Measurements from ENCODE around the gene AMBN.

The AMBN gene

GRCh38 chr4:70591955-70592582 is at the start of gene AMBN:
Gene AMBN, plus strand, starts transcription at chr4:70592256. Its CDS starts 103 bp downstream, at chr4:70592359.
- H3K4me3 ChIP-seq (ENCODE audit: low read depth, low read length), result no peak within 1 kb of the TSS
- no peak for TF ChIP-seq CTCF (IDR thresholded peaks at IDR 0.05; ENCODE audit: low read depth, low read length, missing control alignments)
- DNase-seq (ENCODE audit: low read depth), result no peak

GRCh38 chr4:70544279-70544868 is 47.7 kb upstream of the AMBN start:
- no peak for DNase-seq (ENCODE audit: low read depth)
- TF ChIP-seq CTCF (IDR thresholded peaks at IDR 0.05; ENCODE audit: low read depth, low read length, missing control alignments), result peak; percentile 65
- no peak overlapping the region for H3K4me3 ChIP-seq (ENCODE audit: low read depth, low read length)

- no peak overlapping the region for H3K4me3 ChIP-seq (ENCODE audit: low read depth, low read length)
- DNase-seq (ENCODE audit: low read depth), result no peak
- TF ChIP-seq CTCF (IDR thresholded peaks at IDR 0.05; ENCODE audit: low read depth, low read length, missing control alignments), result no peak
Observed at GRCh38 chr4:70556856-70557255, 35.2 kb upstream of the AMBN start.

GRCh38 chr4:70559211-70559830 is 32.7 kb upstream of the AMBN start:
- TF ChIP-seq CTCF (IDR thresholded peaks at IDR 0.05; ENCODE audit: low read depth, low read length, missing control alignments), result peak; percentile 66
- no peak for DNase-seq (ENCODE audit: low read depth)
- no peak overlapping the region for H3K4me3 ChIP-seq (ENCODE audit: low read depth, low read length)

- DNase-seq (ENCODE audit: low read depth), result no peak
- no peak for TF ChIP-seq CTCF (IDR thresholded peaks at IDR 0.05; ENCODE audit: low read depth, low read length, missing control alignments)
- no peak overlapping the region for H3K4me3 ChIP-seq (ENCODE audit: low read depth, low read length)
Observed at GRCh38 chr4:70559924-70560323, 32.1 kb upstream of the AMBN start.

GRCh38 chr4:70564033-70564432 is 28.0 kb upstream of the AMBN start:
- no peak for DNase-seq (ENCODE audit: low read depth)
- no peak overlapping the region for H3K4me3 ChIP-seq (ENCODE audit: low read depth, low read length)
- no peak for TF ChIP-seq CTCF (IDR thresholded peaks at IDR 0.05; ENCODE audit: low read depth, low read length, missing control alignments)
